GM23338 (cell line): Measurements from ENCODE around the gene CCDC92. TPM values are rescaled to one million over a fixed set of nuclear protein-coding genes. Genes with fewer than 3 reads are reported as not detected.

ENCODE experiments used
- ATAC-seq: fragments of 200-7000 bp; cut with Tn5 transposase; 3 replicates; pipeline ENCODE4 v1.9.1; 2020
- DNase-seq: peaks from one replicate; pipeline ENCODE4 v3.0.0-alpha.2; 2015; ENCODE audit warnings: low spot score
- H2AFZ ChIP-seq: fragments of 200-600 bp; sonication (generic); 2 replicates; pipeline ENCODE4 v1.8.0; 2016; ENCODE audit warnings: antibody characterized with exemption, mild to moderate bottlenecking, moderate library complexity
- H3F3A ChIP-seq: fragments of 200-600 bp; sonication (generic); replicated peaks from 2 replicates; pipeline ENCODE4 v1.8.0; 2017; ENCODE audit warnings: antibody characterized with exemption, mixed run types, low read depth
- H3K27ac ChIP-seq: fragments of 200-600 bp; sonication (generic); 2 replicates; pipeline ENCODE4 v1.6.1; 2016; ENCODE audit warnings: low read depth
- H3K27me3 ChIP-seq: fragments of 200-600 bp; sonication (generic); 2 replicates; pipeline ENCODE4 v1.8.0; 2016; ENCODE audit warnings: mild to moderate bottlenecking, mixed run types, moderate library complexity; ENCODE audit not compliant: insufficient read depth
- H3K36me3 ChIP-seq: fragments of 200-600 bp; sonication (generic); 2 replicates; pipeline ENCODE4 v1.8.0; 2016; ENCODE audit warnings: mild to moderate bottlenecking; ENCODE audit not compliant: insufficient read depth
- H3K4me1 ChIP-seq: fragments of 200-600 bp; sonication (generic); 2 replicates; pipeline ENCODE4 v1.8.0; 2016; ENCODE audit warnings: mild to moderate bottlenecking, moderate library complexity; ENCODE audit not compliant: insufficient read depth
- H3K4me2 ChIP-seq: fragments of 200-600 bp; sonication (generic); 2 replicates; pipeline ENCODE4 v1.7.1; 2017; ENCODE audit warnings: mixed run types
- H3K4me3 ChIP-seq: fragments of 200-600 bp; sonication (generic); 2 replicates; pipeline ENCODE4 v1.6.1; 2016; ENCODE audit warnings: mixed run types
- H3K79me2 ChIP-seq: fragments of 200-600 bp; sonication (generic); replicated peaks from 2 replicates; pipeline ENCODE4 v1.8.0; 2017; ENCODE audit warnings: mild to moderate bottlenecking; ENCODE audit not compliant: insufficient read depth
- H3K9me2 ChIP-seq: fragments of 200-600 bp; sonication (generic); 2 replicates; pipeline ENCODE4 v1.8.0; 2017; ENCODE audit not compliant: insufficient read depth
- H4K20me1 ChIP-seq: fragments of 200-600 bp; sonication (generic); replicated peaks from 2 replicates; pipeline ENCODE4 v1.8.0; 2017; ENCODE audit warnings: mild to moderate bottlenecking; ENCODE audit not compliant: insufficient read depth
- H3K27ac Mint-ChIP-seq: 2 replicates; pipeline ENCODE4 v1.8.0; 2020; ENCODE audit warnings: inconsistent platforms, mild to moderate bottlenecking, moderate library complexity, mixed read lengths
- H3K27me3 Mint-ChIP-seq: 3 replicates; pipeline ENCODE4 v1.8.0; 2022; ENCODE audit warnings: low read depth, mild to moderate bottlenecking, moderate library complexity, mixed read lengths, inconsistent platforms; ENCODE audit not compliant: insufficient read depth, poor library complexity
- H3K36me3 Mint-ChIP-seq: 3 replicates; pipeline ENCODE4 v1.8.0; 2021; ENCODE audit warnings: low read depth, mild to moderate bottlenecking, inconsistent platforms, moderate library complexity, mixed read lengths
- H3K4me1 Mint-ChIP-seq: 3 replicates; pipeline ENCODE4 v1.8.0; 2020; ENCODE audit warnings: mild to moderate bottlenecking, inconsistent platforms, mixed read lengths
- H3K4me3 Mint-ChIP-seq: 3 replicates; pipeline ENCODE4 v1.8.0; 2021; ENCODE audit warnings: moderate library complexity, mild to moderate bottlenecking, inconsistent platforms, mixed read lengths
- H3K9me3 Mint-ChIP-seq: 3 replicates; pipeline ENCODE4 v1.8.0; 2020; ENCODE audit warnings: moderate library complexity, mild to moderate bottlenecking, inconsistent platforms, mixed read lengths
- CREB1 ChIP-seq: fragments of 250-450 bp; sonication (Bioruptor Pico); IDR thresholded peaks from 2 replicates; pipeline ENCODE4 v1.5.0; 2020; ENCODE audit warnings: low read depth, mild to moderate bottlenecking, moderate library complexity
- EZH2 ChIP-seq: fragments of 200-600 bp; sonication (generic); IDR thresholded peaks from one replicate; pipeline ENCODE4 v1.8.0; 2017; ENCODE audit warnings: antibody characterized with exemption, mild to moderate bottlenecking, low read depth; ENCODE audit not compliant: unreplicated experiment
- EZH2phosphoT487 ChIP-seq: fragments of 200-600 bp; sonication (generic); IDR thresholded peaks from one replicate; pipeline ENCODE4 v1.8.1; 2018; ENCODE audit warnings: antibody characterized with exemption; ENCODE audit not compliant: unreplicated experiment
- NANOG ChIP-seq: IDR thresholded peaks from 2 replicates; pipeline ENCODE4 v1.6.1; 2016; ENCODE audit warnings: antibody characterized with exemption, borderline replicate concordance
- POLR2AphosphoS5 ChIP-seq: IDR thresholded peaks from 2 replicates; pipeline ENCODE4 v1.6.1; 2016; ENCODE audit warnings: antibody characterized with exemption, low read depth
- ZNF114 ChIP-seq: fragments of 250-450 bp; sonication (Bioruptor Pico); IDR thresholded peaks from 2 replicates; pipeline ENCODE4 v1.5.0; 2020; ENCODE audit warnings: mild to moderate bottlenecking, moderate library complexity
- ZNF331 ChIP-seq: fragments of 250-450 bp; sonication (Bioruptor Pico); IDR thresholded peaks from 2 replicates; pipeline ENCODE4 v1.5.0; 2020; ENCODE audit warnings: low read depth, mild to moderate bottlenecking, moderate library complexity
- ZNF462 ChIP-seq: fragments of 250-450 bp; sonication (Bioruptor Pico); IDR thresholded peaks from 2 replicates; pipeline ENCODE4 v1.5.0; 2020; ENCODE audit warnings: mild to moderate bottlenecking, moderate library complexity
- polyA plus RNA-seq: library from polyadenylated mRNA; unstranded; fragments of >200 nt; fragmentation: Nextera tagmentation; extraction: Ambion mirVana; gene quantifications from 2 replicates; pipeline ENCODE4 v1.2.1, GENCODE V29; 2016
- total RNA-seq: library from RNA; depleted of rRNA; stranded (reverse); fragments of >200 nt; shearing (Covaris generic); gene quantifications from 2 replicates; pipeline ENCODE4 v1.2.3, GENCODE V29; 2014
- TF ChIP-seq, protein P1 (sequence below): IDR thresholded peaks from one replicate; pipeline ENCODE4 v1.6.1; 2018; ENCODE audit warnings: antibody characterized with exemption; ENCODE audit not compliant: unreplicated experiment
- TF ChIP-seq, protein P2 (sequence below), 2 experiments: fragments of 200-600 bp in 1 of 2; sonication (generic) in 1 of 2; conservative IDR thresholded peaks; 2 replicates each; pipeline versions ENCODE4 v1.5.1 to v1.6.1; 2016 to 2017; ENCODE audit warnings: antibody characterized with exemption in 2 of 2, low read depth in 2 of 2, mild to moderate bottlenecking in 2 of 2, moderate library complexity in 1 of 2

The CCDC92 gene
- total and polyA plus RNA-seq, 2 experiments from 2014 or later: 0.08 to 0.31 TPM

DNA sequence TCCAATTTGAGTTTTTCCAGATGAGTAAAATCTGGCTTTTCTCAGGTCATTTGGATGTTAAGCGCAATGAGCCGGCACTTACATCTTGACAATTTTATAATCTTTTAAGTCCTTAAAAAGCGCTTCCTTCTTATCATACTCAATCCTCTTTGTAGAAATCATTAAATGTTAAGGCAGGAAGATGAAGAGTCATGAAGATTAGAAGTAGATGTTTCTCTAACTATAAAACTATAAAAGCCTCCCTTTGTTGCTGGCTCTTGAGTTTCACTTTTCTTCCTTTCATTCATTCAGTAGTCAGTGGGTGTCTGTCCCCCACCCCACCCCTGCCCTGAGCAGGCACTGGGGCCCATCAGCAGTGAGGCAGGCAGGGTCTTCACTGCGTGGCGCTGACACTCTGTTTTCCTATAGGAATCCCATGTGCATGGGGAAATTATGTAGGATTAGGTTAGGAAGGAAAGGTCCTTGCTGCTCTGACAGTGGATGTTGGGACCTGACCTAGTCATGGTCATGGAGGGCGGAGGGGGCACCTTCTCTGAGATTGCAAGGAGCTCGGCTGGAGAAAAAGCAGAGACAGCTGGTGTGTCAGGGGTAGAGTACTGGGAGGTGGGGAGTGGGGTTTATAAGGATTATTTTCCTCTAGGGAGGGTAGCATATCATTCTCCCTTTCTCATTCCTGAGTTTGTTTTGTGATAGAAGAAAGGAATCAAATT is 65.8 kb downstream of the CCDC92 start (continued):
- TF ChIP-seq, protein P1, sequence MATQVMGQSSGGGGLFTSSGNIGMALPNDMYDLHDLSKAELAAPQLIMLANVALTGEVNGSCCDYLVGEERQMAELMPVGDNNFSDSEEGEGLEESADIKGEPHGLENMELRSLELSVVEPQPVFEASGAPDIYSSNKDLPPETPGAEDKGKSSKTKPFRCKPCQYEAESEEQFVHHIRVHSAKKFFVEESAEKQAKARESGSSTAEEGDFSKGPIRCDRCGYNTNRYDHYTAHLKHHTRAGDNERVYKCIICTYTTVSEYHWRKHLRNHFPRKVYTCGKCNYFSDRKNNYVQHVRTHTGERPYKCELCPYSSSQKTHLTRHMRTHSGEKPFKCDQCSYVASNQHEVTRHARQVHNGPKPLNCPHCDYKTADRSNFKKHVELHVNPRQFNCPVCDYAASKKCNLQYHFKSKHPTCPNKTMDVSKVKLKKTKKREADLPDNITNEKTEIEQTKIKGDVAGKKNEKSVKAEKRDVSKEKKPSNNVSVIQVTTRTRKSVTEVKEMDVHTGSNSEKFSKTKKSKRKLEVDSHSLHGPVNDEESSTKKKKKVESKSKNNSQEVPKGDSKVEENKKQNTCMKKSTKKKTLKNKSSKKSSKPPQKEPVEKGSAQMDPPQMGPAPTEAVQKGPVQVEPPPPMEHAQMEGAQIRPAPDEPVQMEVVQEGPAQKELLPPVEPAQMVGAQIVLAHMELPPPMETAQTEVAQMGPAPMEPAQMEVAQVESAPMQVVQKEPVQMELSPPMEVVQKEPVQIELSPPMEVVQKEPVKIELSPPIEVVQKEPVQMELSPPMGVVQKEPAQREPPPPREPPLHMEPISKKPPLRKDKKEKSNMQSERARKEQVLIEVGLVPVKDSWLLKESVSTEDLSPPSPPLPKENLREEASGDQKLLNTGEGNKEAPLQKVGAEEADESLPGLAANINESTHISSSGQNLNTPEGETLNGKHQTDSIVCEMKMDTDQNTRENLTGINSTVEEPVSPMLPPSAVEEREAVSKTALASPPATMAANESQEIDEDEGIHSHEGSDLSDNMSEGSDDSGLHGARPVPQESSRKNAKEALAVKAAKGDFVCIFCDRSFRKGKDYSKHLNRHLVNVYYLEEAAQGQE: no peak
- no peak for TF ChIP-seq EZH2
- TF ChIP-seq NANOG: no peak
- TF ChIP-seq CREB1 (CRISPR knock-in tag): no peak
- no peak for TF ChIP-seq ZNF114
- TF ChIP-seq ZNF331: no peak
- TF ChIP-seq EZH2phosphoT487: no peak

DNA sequence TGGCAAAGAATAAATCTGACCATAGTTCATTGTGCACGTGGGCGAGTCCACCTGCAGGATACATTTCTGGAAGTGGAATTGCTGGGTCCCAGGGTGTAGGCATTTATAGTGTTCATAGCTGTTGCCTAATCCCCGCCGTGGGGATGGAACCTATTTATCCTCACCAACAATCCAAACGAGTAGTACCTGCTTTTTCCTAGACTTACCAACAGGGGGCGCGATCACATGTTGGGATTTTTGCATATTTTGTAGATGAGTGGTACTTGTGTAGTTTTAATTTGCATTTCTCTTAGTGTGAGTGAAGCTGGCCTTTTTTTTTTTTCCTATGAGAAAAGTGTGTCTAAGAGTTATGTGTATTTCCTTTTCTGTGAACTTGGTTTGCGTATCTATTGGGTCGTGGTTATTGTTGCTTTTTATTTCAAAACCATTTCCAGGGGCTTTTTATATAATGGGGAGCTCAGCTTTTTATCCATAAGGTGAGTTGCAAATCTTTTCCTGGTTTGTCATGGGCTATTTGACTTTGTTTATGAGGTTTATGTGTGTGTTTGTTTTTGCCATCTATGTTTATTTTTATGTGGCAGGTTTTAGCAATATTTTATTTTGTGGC is 67.2 kb downstream of the CCDC92 start:
- no peaks in the 10 kb centered on the region for H3K36me3 ChIP-seq
- no peaks in the 10 kb centered on the region for H3K9me2 ChIP-seq
- H3K27me3 Mint-ChIP-seq: peaks cover 35% of the 10 kb centered on the region
- no peak overlapping the region for H3K4me3 ChIP-seq
- H3K4me1 ChIP-seq: peaks cover 4% of the 10 kb centered on the region; the same call in 1 of the 2 replicates
- no peak; the same call in 1 of the 3 replicates for ATAC-seq
- peak; percentile 81 for DNase-seq
- H4K20me1 ChIP-seq: no peaks in the 10 kb centered on the region
- H2AFZ ChIP-seq: no peak overlapping the region
- H3K9me3 Mint-ChIP-seq: peaks cover 7% of the 10 kb centered on the region
- H3K27ac ChIP-seq: no peak overlapping the region
- no peaks in the 10 kb centered on the region for H3F3A ChIP-seq
- H3K4me1 Mint-ChIP-seq: peaks cover 8% of the 10 kb centered on the region
- no peak overlapping the region for H3K27ac Mint-ChIP-seq
- H3K4me2 ChIP-seq: no peak overlapping the region
- H3K4me3 Mint-ChIP-seq: no peak overlapping the region
- peaks cover 6% of the 10 kb centered on the region for H3K36me3 Mint-ChIP-seq
- no peaks in the 10 kb centered on the region for H3K79me2 ChIP-seq
- no peaks in the 10 kb centered on the region for H3K27me3 ChIP-seq
- TF ChIP-seq EZH2phosphoT487 (no peak), POLR2AphosphoS5 (no peak), ZNF462 (CRISPR knock-in tag) (no peak)
- TF ChIP-seq, protein P2, sequence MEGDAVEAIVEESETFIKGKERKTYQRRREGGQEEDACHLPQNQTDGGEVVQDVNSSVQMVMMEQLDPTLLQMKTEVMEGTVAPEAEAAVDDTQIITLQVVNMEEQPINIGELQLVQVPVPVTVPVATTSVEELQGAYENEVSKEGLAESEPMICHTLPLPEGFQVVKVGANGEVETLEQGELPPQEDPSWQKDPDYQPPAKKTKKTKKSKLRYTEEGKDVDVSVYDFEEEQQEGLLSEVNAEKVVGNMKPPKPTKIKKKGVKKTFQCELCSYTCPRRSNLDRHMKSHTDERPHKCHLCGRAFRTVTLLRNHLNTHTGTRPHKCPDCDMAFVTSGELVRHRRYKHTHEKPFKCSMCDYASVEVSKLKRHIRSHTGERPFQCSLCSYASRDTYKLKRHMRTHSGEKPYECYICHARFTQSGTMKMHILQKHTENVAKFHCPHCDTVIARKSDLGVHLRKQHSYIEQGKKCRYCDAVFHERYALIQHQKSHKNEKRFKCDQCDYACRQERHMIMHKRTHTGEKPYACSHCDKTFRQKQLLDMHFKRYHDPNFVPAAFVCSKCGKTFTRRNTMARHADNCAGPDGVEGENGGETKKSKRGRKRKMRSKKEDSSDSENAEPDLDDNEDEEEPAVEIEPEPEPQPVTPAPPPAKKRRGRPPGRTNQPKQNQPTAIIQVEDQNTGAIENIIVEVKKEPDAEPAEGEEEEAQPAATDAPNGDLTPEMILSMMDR (conservative IDR thresholded peaks at IDR 0.05; ENCODE audit: low read depth in 2 of 2): peak; percentile 84 to 95
